Panc1 (cell line): ENCODE data around the gene FGGY. TPM values are rescaled to one million over a fixed set of nuclear protein-coding genes. Genes with fewer than 3 reads are reported as not detected.

Source experiments
- ATAC-seq: fragments of 200-7000 bp; cut with Tn5 transposase; 2 replicates; pipeline ENCODE4 v1.9.1; 2020; ENCODE audit warnings: mild to moderate bottlenecking, moderate library complexity
- BruUV-seq: library from RNA; stranded (reverse); fragments of 400-500 nt; replicated peaks from 2 replicates; lab custom pipeline; 2021; lab: Mats Ljungman, UMichigan
- CTCF ChIA-PET: fragments of 300-600 bp; sonication (Branson Sonifier 250); formaldehyde crosslinking; loops from one replicate; lab custom pipeline; 2022; ENCODE audit warnings: antibody characterized with exemption; lab: Charles Lee
- POLR2A ChIA-PET: fragments of 300-600 bp; sonication (Branson Sonifier 250); formaldehyde crosslinking; loops from one replicate; lab custom pipeline; 2022; ENCODE audit warnings: antibody characterized with exemption; lab: Charles Lee
- DNase-seq: peaks from one replicate; pipeline ENCODE4 v3.0.0-alpha.2; 2010; ENCODE audit warnings: low read depth, low spot score
- H3K27ac ChIP-seq: 2 replicates; pipeline ENCODE4 v1.5.1; 2011; ENCODE audit warnings: mild to moderate bottlenecking, low read length, inconsistent platforms
- H3K27me3 ChIP-seq: fragments of 200-500 bp; sonication (Bioruptor generic); 2 replicates; pipeline ENCODE4 v1.6.0; 2014; ENCODE audit warnings: low read length, inconsistent platforms; ENCODE audit not compliant: control insufficient read depth, insufficient read depth
- H3K36me3 ChIP-seq: fragments of 200-500 bp; sonication (Bioruptor generic); 2 replicates; pipeline ENCODE4 v1.5.1; 2014; ENCODE audit warnings: inconsistent platforms, mild to moderate bottlenecking, low read length, moderate library complexity; ENCODE audit not compliant: control insufficient read depth, insufficient read depth
- H3K4me1 ChIP-seq: 2 replicates; pipeline ENCODE4 v1.5.1; 2011; ENCODE audit warnings: inconsistent platforms, mild to moderate bottlenecking, low read length, moderate library complexity; ENCODE audit not compliant: control insufficient read depth, insufficient read depth
- H3K4me3 ChIP-seq, 2 experiments: 2 replicates each; pipeline ENCODE4 v1.5.1; 2011 to 2012; ENCODE audit warnings: low read depth in 2 of 2, low read length in 2 of 2, mild to moderate bottlenecking in 2 of 2, inconsistent platforms in 1 of 2, moderate library complexity in 1 of 2
- H3K9me3 ChIP-seq: fragments of 200-500 bp; sonication (Bioruptor generic); 2 replicates; pipeline ENCODE4 v1.5.1; 2014; ENCODE audit warnings: low read depth, mild to moderate bottlenecking, inconsistent platforms, low read length, moderate library complexity; ENCODE audit not compliant: control insufficient read depth, insufficient read depth
- CTCF ChIP-seq: fragments of 450-650 bp; IDR thresholded peaks from 2 replicates; pipeline ENCODE4 v1.5.1; 2017; ENCODE audit warnings: mild to moderate bottlenecking
- POLR2AphosphoS5 ChIP-seq: IDR thresholded peaks from 2 replicates; pipeline ENCODE4 v1.6.1; 2012; ENCODE audit warnings: mild to moderate bottlenecking, low read depth, low read length, moderate library complexity
- REST ChIP-seq, 2 experiments: IDR thresholded peaks; 2 replicates each; pipeline ENCODE4 v1.6.1; 2011 to 2012; ENCODE audit warnings: low read depth in 2 of 2, control low read depth in 1 of 2, low read length in 1 of 2, mild to moderate bottlenecking in 1 of 2, moderate library complexity in 1 of 2; ENCODE audit not compliant: insufficient read depth in 1 of 2
- SIN3A ChIP-seq: IDR thresholded peaks from 2 replicates; pipeline ENCODE4 v1.6.1; 2012; ENCODE audit warnings: low read depth, mild to moderate bottlenecking, low read length, moderate library complexity, borderline replicate concordance; ENCODE audit not compliant: insufficient read depth
- TCF7L2 ChIP-seq: IDR thresholded peaks from 2 replicates; pipeline ENCODE4 v1.6.1; 2011; ENCODE audit warnings: mild to moderate bottlenecking, low read depth, low read length, inconsistent platforms
- in situ Hi-C: cut with HindIII; loops from 2 replicates; pipeline ENCODE4 v1.10.0; 2016; ENCODE audit warnings: low sequenced_read_pairs, low pct_unique_long_range_greater_than_20kb
- intact Hi-C: fragments of 100-400 bp; cut with micrococcal nuclease; formaldehyde crosslinking; loops from one replicate; pipeline ENCODE4 v1.10.0; 2022; ENCODE audit not compliant: unreplicated experiment
- total RNA-seq: library from RNA; stranded (reverse); gene quantifications from one replicate; pipeline ENCODE4 v1.2.1, GENCODE V29; 2021; ENCODE audit not compliant: unreplicated experiment

The FGGY gene
- total RNA-seq, 1 experiment from 2014 or later: 15.5 TPM

GRCh38 chr1:59452559-59452958, 155.7 kb downstream of the FGGY start:
- intact Hi-C loops (no loop called here), in situ Hi-C loops (no loop called here)
- DNase-seq (no peak), ATAC-seq (no peak)
- no peak overlapping the region for H3K27ac ChIP-seq
- POLR2A ChIA-PET: no interaction called here
- no peak overlapping the region for H3K4me3 ChIP-seq
- no peaks in the 10 kb centered on the region; the same call in 1 of the 2 replicates for H3K36me3 ChIP-seq
- TF ChIP-seq CTCF: no peak
- TF ChIP-seq REST (IDR thresholded peaks at IDR 0.05; ENCODE audit: insufficient read depth in 1 of 2, low read depth in 2 of 2, low read length in 1 of 2): no peak
- no peak for TF ChIP-seq POLR2AphosphoS5
- no peaks in the 10 kb centered on the region for H3K4me1 ChIP-seq
- no peaks in the 10 kb centered on the region for H3K27me3 ChIP-seq
- H3K9me3 ChIP-seq: no peaks in the 10 kb centered on the region
- BruUV-seq: no TSS peak
- CTCF ChIA-PET: no interaction called here

DNA sequence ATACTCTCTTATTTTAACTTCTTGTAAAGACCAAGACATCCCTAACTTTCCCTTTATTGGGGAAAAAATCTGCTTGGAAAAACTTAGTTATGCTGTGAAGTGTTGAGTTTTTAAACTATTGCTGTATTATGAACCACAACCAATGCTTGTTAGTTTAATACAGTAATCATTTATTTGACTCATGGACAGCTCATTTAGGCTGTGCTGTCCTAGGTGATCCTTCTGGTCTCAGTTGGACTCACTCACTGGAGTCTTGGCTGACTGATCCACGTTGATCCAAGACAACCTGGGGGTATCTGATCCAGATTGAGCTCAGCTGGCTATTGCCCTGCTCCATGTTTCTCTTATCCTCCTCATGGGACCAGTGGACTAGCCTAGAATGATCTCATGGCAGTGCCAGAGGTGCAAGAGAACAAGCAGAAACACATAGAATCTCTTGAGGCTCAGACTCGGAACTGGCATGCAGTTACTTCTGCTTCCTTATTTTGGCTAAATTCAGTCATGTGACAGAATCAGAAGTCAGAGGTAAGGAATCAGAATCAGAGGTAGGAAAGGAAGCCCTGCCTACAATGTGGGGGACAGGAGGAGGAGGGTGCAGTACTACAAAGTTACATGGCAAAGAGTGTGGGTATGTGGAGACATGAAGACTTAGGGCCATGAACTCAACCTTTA, 156.5 kb downstream of the FGGY start:
- Histone ChIP-seq H3K27ac (no peak overlapping the region), H3K9me3 (no peaks in the 10 kb centered on the region), H3K27me3 (no peaks in the 10 kb centered on the region), H3K36me3 (no peaks in the 10 kb centered on the region; the same call in 1 of the 2 replicates), H3K4me3 (no peak overlapping the region), H3K4me1 (no peaks in the 10 kb centered on the region)
- in situ Hi-C loops: no loop called here
- ATAC-seq (no peak), DNase-seq (no peak)
- intact Hi-C loops: no loop called here
- BruUV-seq: no TSS peak
- ChIA-PET POLR2A (no interaction called here), CTCF (no interaction called here)
- TF ChIP-seq CTCF (no peak), TCF7L2 (no peak), REST (IDR thresholded peaks at IDR 0.05; ENCODE audit: insufficient read depth in 1 of 2, low read depth in 2 of 2, low read length in 1 of 2) (no peak), SIN3A (no peak), POLR2AphosphoS5 (no peak)
